Gastrocnemius medialis (tissue), 4 donors: ENCODE results near the gene RNU1-3. TPM values are rescaled to one million over a fixed set of nuclear protein-coding genes. Genes with fewer than 3 reads are reported as not detected.
A peak's percentile ranks its signal among the peaks of the same experiment; 100 is the strongest.
"Not testable (repeated sequence)": the region's sequence is repeated elsewhere in the genome, so short reads cannot be mapped to it uniquely, and the experiment has no call there.

Experiments
- ATAC-seq, 2 donors: fragments of 150-250 bp; one replicate each; pipeline ENCODE4 v1.9.1; 2016
- DNase-seq, 2 donors: peaks; one replicate each; pipeline ENCODE4 v3.0.0-alpha.2; 2019
- H3K27ac ChIP-seq, 4 donors: fragments of 200-600 bp; sonication (generic); 1 replicate in 1 of 4; 2 replicates in 3 of 4; pipeline ENCODE4 v1.5.1; 2016 to 2018; ENCODE audit warnings: mild to moderate bottlenecking in 2 of 4, moderate library complexity in 1 of 4
- H3K27me3 ChIP-seq, 3 donors: fragments of 200-600 bp; sonication (generic) in 2 of 3; 1 replicate in 1 of 3; 2 replicates in 2 of 3; pipeline versions ENCODE4 v1.5.1 to v1.6.0; 2016 to 2019; ENCODE audit warnings: mild to moderate bottlenecking in 1 of 3, moderate library complexity in 1 of 3
- H3K36me3 ChIP-seq, 2 donors: fragments of 200-600 bp; sonication (generic) in 1 of 2; one replicate each; pipeline ENCODE4 v1.5.1; 2017 to 2018
- H3K4me1 ChIP-seq, 2 donors: fragments of 200-600 bp; sonication (generic) in 1 of 2; one replicate each; pipeline ENCODE4 v1.5.1; 2016 to 2017; ENCODE audit warnings: mild to moderate bottlenecking in 2 of 2
- H3K4me3 ChIP-seq, 4 donors: fragments of 200-600 bp; sonication (generic) in 3 of 4; 1 replicate in 1 of 4; 2 replicates in 3 of 4; pipeline ENCODE4 v1.5.1; 2016 to 2019; ENCODE audit warnings: mild to moderate bottlenecking in 2 of 4
- H3K9me3 ChIP-seq, 3 donors: fragments of 200-600 bp; sonication (generic) in 2 of 3; 1 replicate in 1 of 3; 2 replicates in 2 of 3; pipeline ENCODE4 v1.5.1; 2016 to 2019
- in situ Hi-C, 4 donors: fragments of 200-750 bp; cut with MboI; loops; one replicate each; pipeline versions ENCODE4 v1.15.0 to v1.8.0; 2017; ENCODE audit warnings: low sequenced_read_pairs in 4 of 4
- intact Hi-C: fragments of 100-400 bp; cut with DNase I; formaldehyde crosslinking; loops from one replicate; pipeline ENCODE4 v1.15.1; 2023; ENCODE audit warnings: low total_unique reads
- total RNA-seq, 4 donors: library from RNA; depleted of rRNA; stranded (reverse); fragments of >200 nt; gene quantifications; one replicate each; pipeline versions ENCODE4 v1.1.0 to v1.2.3, GENCODE V29; 2016

RNU1-3 gene
- total RNA-seq, 4 donors from 2014 or later: under 0.01 TPM; not detected in 3

DNA sequence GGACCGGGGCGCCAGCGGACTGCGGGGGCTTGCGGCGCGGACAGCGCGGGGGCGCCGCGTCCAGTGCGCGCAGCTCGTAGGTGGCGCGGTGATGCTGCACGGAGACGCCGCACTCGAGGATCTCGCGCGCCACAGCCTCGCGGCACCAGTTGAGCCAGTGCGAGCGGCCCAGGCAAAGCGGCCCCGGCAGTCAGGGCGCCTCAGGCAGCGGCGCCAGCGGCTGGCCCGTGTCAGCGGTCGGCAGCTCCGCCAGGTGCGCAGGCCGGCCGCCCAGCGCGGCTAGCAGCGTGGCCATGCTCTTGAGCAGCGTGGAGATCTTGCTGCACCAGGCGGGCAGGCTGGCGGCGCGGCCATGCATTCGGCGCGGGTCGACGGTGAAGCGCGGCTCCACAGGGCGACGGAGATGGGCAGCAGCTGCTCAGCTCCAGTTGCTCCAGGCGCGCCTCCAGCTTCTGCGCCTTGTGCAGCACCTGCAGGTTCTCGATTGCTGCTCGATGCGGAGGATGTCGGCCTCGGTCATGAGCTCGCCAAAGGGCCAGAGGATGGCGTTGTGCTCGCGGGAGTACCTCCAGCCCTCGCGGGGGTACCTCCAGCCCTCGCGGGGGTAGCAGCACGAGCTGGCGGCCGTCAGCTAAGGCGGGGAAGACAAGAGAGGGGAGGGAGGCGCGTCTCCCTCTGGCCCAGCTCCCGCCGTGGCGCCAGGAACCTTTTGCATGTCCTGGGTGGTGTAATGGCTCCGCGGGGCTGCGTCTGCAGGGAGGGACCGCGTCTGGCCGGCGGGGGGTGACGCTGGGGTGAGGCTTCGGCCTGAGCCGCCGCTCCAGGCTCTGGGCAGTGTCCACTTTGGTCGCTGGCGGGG lies 26.9 kb upstream of the RNU1-3 start:
- in situ Hi-C loops: not testable (repeated sequence)
- peak in 1 of 2 donors; percentile 37 for ATAC-seq

DNA sequence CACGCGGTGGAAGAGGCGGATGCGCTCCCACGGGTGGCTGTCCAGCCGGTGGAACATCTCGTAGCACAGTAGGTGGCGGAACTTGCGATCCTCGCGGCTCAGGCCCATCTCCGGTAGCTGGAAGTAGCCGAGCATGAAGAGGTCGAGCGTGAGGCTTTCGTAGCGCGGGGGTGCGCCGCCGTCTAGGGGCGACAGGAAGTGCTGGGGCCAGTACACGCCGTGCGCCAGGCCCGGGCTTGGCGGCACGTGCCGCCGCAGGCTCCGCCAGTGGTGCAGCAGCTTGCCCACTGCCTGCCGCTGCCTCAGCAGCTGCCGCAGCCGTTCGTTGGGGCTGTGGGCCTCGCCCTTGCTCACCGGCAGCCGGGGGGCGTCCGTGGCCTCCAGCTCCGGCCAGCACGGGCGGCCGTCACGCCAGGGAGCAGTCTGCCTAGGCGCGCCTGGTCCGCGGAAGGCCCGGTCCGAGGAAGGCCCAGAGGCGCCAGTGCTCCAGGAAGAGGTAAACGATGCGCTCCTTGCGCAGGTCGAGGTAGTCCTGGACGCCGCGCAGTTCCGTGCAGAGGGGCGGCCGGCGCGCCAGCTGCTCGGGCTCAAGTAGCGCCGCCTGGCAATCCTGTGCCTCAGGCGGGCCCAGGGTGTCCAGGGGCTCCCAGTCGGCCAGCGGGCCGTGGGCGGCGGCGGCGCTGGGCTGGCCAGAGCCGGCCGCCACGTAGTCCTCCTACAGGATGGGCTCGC lies 26.1 kb upstream of the RNU1-3 start:
- in situ Hi-C loops, H3K4me1 ChIP-seq, H3K9me3 ChIP-seq, H3K36me3 ChIP-seq, intact Hi-C loops, H3K27me3 ChIP-seq, ATAC-seq, H3K4me3 ChIP-seq, H3K27ac ChIP-seq, DNase-seq: not testable (repeated sequence)

More for the DNA sequence above, 26.9 kb upstream of the RNU1-3 start:
- H3K4me1 ChIP-seq, H3K27ac ChIP-seq, H3K36me3 ChIP-seq, DNase-seq, H3K9me3 ChIP-seq, H3K4me3 ChIP-seq, intact Hi-C loops, H3K27me3 ChIP-seq: not testable (repeated sequence)

DNA sequence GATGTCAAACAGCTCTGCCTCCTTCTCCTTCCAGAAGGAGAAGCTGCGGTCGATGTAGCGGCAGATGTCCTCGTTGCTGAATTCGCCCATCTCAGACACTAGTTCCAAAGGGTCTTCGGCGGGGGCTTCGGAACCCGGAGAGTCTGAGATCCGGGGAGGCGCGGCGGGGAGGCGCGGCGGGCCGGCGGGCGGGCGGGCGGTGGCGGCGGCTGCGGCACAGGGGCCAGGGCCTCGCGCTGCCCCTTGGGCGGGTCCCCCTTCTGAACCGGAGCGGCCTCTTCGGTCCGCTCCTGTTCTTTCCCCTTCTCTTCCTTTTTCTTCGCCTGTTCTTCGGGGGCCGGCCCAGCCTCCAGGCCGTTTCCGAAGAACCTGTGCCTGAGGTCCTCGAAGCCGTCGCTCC lies 25.5 kb upstream of the RNU1-3 start:
- H3K4me3 ChIP-seq, H3K4me1 ChIP-seq, H3K36me3 ChIP-seq, in situ Hi-C loops, intact Hi-C loops, ATAC-seq, H3K27ac ChIP-seq, DNase-seq, H3K27me3 ChIP-seq, H3K9me3 ChIP-seq: not testable (repeated sequence)

DNA sequence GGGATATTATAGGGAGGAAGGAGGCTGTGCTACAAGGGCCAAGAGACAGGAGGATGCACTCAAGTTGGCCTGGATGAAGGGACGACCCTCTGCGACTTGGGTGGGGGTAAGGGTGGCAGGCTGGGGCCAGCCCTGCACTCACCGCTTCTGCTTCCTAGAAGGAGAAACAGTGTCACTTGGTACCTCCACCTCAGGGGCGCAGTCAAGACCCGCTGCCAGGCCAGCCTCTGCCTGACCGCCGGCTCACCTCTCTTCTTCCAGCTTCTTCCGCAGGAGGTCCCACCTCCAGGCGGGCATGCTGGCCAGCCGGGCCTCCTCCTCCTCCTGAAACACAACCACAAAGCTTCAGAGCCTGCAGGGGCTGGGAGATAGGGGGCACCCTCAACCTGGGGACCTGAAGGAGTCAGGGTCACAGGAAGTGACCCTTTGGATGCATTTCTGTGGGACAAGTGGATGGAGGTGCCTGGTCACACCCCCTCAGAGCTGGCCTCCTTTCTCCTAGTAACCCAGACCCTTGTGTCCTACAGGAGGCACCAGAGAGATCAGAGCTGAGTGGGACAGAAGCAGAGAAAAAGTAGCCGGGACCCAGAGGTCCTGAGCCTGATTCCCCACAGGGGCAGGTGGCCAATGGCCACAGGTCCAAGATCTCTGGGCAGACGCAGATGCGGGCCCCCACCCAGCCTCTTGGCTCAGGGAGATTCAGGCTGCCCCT lies 24.4 kb upstream of the RNU1-3 start:
- H3K9me3 ChIP-seq, in situ Hi-C loops, intact Hi-C loops, ATAC-seq, H3K4me1 ChIP-seq, H3K27me3 ChIP-seq, DNase-seq, H3K27ac ChIP-seq, H3K4me3 ChIP-seq, H3K36me3 ChIP-seq: not testable (repeated sequence)

DNA sequence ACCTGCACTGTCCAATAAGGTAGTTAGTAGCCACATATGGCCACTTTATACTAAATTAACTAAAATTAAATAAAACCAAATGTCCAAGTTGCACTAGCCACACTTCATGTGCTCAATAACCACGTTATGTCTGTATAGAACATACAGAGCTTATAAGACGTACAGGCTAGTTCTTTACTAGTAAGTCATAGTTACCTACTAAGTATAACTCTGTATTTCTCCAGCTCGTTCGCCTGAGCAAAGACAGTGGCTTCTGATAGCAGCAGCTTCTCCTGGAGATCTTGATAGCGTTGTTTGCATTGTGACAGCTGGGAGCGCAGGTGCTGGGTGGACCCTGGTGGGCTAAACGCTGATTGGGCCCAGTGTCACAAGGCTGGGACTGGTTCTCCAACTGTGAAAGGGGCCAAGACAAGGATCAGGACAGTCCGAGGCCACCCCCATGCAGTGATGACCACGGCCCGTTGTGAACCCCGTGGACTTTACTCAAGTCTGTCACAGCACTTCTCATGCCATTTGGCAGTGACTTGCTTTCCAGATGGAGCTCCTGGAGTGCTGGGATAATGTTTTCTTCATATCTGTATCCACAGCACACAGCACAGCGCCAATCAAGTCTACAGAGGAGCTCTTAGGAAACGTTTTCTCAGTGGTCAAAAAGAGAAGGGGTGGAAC lies 20.5 kb upstream of the RNU1-3 start:
- DNase-seq, H3K27me3 ChIP-seq, H3K36me3 ChIP-seq, H3K4me1 ChIP-seq, in situ Hi-C loops, H3K4me3 ChIP-seq, ATAC-seq, intact Hi-C loops, H3K27ac ChIP-seq, H3K9me3 ChIP-seq: not testable (repeated sequence)

DNA sequence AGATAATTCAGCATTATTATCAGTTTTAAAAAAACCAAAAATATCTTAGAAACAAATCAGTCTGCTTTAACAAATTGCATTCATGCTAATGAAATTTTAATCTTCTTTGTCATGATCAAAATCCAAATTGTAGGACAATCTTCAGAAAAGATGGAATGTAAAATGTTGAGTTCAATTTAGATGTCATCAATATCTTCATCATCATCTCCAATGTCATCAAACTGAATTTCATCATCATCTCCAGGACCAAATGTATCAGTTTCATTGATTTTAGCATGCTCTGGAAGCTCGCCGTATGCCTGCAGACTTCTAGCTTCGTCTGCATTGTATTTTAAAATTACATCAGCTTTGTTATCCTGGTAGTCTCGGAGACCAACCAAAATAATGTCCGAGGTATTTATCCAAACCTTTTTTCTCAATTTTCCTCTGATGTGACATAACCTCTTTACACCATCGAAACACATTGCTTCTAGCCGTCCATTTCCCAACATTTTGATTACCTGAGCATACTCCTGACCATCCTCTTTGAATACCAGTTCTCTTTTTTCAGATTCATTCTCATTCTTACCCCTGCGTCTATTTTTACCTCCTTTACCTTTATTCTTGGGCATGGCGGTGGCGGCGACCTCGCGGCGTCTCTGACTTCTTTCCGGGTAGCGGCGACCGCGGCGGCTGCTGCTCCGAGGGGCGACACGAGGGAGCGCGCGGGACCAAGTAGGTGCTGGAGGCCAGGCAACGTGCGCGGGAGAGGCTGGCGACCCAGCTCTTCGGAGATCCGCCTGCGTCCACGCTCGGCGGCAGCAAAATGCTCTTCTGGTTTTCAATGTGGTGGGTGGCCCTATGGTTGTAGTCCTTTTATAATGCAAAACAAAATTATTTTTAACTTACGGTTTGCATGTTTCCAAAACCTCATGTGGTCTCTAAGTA lies 19.0 kb upstream of the RNU1-3 start:
- in situ Hi-C loops, H3K27me3 ChIP-seq, H3K4me1 ChIP-seq, DNase-seq, H3K27ac ChIP-seq, ATAC-seq, intact Hi-C loops, H3K4me3 ChIP-seq, H3K9me3 ChIP-seq, H3K36me3 ChIP-seq: not testable (repeated sequence)
